Nephron progenitor cell (in vitro differentiated cells): Measurements from ENCODE around the gene ZNFX1.

Source experiments
- DNase-seq: peaks from one replicate; pipeline ENCODE4 v3.0.0; 2021
- H3K27ac Mint-ChIP-seq: 2 replicates; pipeline ENCODE4 v1.8.0; 2021; ENCODE audit warnings: mild to moderate bottlenecking, moderate library complexity, mixed read lengths
- H3K27me3 Mint-ChIP-seq: 2 replicates; pipeline ENCODE4 v1.8.0; 2021; ENCODE audit warnings: mild to moderate bottlenecking, low read depth, mixed read lengths; ENCODE audit not compliant: poor library complexity
- H3K36me3 Mint-ChIP-seq: 2 replicates; pipeline ENCODE4 v1.8.0; 2021; ENCODE audit warnings: low read depth, mixed read lengths
- H3K4me1 Mint-ChIP-seq: 2 replicates; pipeline ENCODE4 v1.8.0; 2021; ENCODE audit warnings: mixed read lengths
- H3K4me3 Mint-ChIP-seq: 2 replicates; pipeline ENCODE4 v1.8.0; 2021; ENCODE audit warnings: mild to moderate bottlenecking, moderate library complexity, mixed read lengths
- H3K9me3 Mint-ChIP-seq: 2 replicates; pipeline ENCODE4 v1.8.0; 2021; ENCODE audit warnings: mild to moderate bottlenecking, moderate library complexity, mixed read lengths
- CTCF ChIP-seq: fragments of 200-600 bp; sonication (generic); IDR thresholded peaks from 2 replicates; pipeline ENCODE4 v1.5.0; 2021; ENCODE audit warnings: antibody characterized with exemption

ZNFX1 gene

GRCh38 chr20:49262444-49262843, 15.4 kb downstream of the ZNFX1 start:
- no peak overlapping the region for H3K27ac Mint-ChIP-seq
- no peaks in the 10 kb centered on the region for H3K4me1 Mint-ChIP-seq
- H3K36me3 Mint-ChIP-seq: peaks cover 68% of the 10 kb centered on the region
- H3K27me3 Mint-ChIP-seq: no peaks in the 10 kb centered on the region
- no peak for TF ChIP-seq CTCF
- no peak overlapping the region for H3K4me3 Mint-ChIP-seq
- H3K9me3 Mint-ChIP-seq: no peaks in the 10 kb centered on the region
- no peak for DNase-seq

GRCh38 chr20:49261173-49261572, 16.7 kb downstream of the ZNFX1 start:
- H3K27me3 Mint-ChIP-seq: no peaks in the 10 kb centered on the region
- peaks cover 69% of the 10 kb centered on the region for H3K36me3 Mint-ChIP-seq
- DNase-seq: no peak
- no peaks in the 10 kb centered on the region for H3K9me3 Mint-ChIP-seq
- no peak overlapping the region for H3K27ac Mint-ChIP-seq
- H3K4me3 Mint-ChIP-seq: no peak overlapping the region
- no peaks in the 10 kb centered on the region for H3K4me1 Mint-ChIP-seq
- no peak for TF ChIP-seq CTCF

GRCh38 chr20:49260218-49260617, 17.6 kb downstream of the ZNFX1 start:
- Mint-ChIP-seq H3K4me3 (no peak overlapping the region), H3K27ac (peak overlapping the region; percentile 79), H3K27me3 (no peaks in the 10 kb centered on the region)

GRCh38 chr20:49259799-49260198, 18.1 kb downstream of the ZNFX1 start:
- Mint-ChIP-seq H3K27me3 (peaks cover 4% of the 10 kb centered on the region), H3K36me3 (peaks cover 70% of the 10 kb centered on the region), H3K9me3 (no peaks in the 10 kb centered on the region), H3K27ac (no peak overlapping the region), H3K4me1 (no peaks in the 10 kb centered on the region), H3K4me3 (no peak overlapping the region)
- DNase-seq: no peak
- TF ChIP-seq CTCF: no peak

More at GRCh38 chr20:49260218-49260617, 17.6 kb downstream of the ZNFX1 start:
- Mint-ChIP-seq H3K4me1 (no peaks in the 10 kb centered on the region), H3K36me3 (peaks cover 72% of the 10 kb centered on the region), H3K9me3 (no peaks in the 10 kb centered on the region)
- no peak for DNase-seq
- no peak for TF ChIP-seq CTCF

- no peak overlapping the region for H3K27ac Mint-ChIP-seq
- H3K9me3 Mint-ChIP-seq: no peaks in the 10 kb centered on the region
- peaks cover 70% of the 10 kb centered on the region for H3K36me3 Mint-ChIP-seq
- no peak overlapping the region for H3K4me3 Mint-ChIP-seq
- TF ChIP-seq CTCF: no peak
- peaks cover 4% of the 10 kb centered on the region for H3K27me3 Mint-ChIP-seq
- DNase-seq: no peak
- H3K4me1 Mint-ChIP-seq: no peaks in the 10 kb centered on the region
These were observed 18.6 kb downstream of the ZNFX1 start for GRCh38 chr20:49259284-49259683.

- Mint-ChIP-seq H3K27me3 (peaks cover 4% of the 10 kb centered on the region), H3K4me1 (no peaks in the 10 kb centered on the region), H3K36me3 (peaks cover 73% of the 10 kb centered on the region), H3K9me3 (no peaks in the 10 kb centered on the region), H3K27ac (no peak overlapping the region), H3K4me3 (no peak overlapping the region)
- DNase-seq: no peak
- TF ChIP-seq CTCF: no peak
These were observed 21.6 kb downstream of the ZNFX1 start for GRCh38 chr20:49256261-49256660.
